Measurements from ENCODE around the gene PNMA8B.

The PNMA8B gene

GRCh38 chr19:46452186-46452585, 43.5 kb downstream of the PNMA8B start:
- DNase-seq (ENCODE audit: low read depth) = no peak

GRCh38 chr19:46451352-46451751, 44.3 kb downstream of the PNMA8B start:
- no peak for DNase-seq (ENCODE audit: low read depth)

GRCh38 chr19:46450737-46451136, 44.9 kb downstream of the PNMA8B start:
- DNase-seq (ENCODE audit: low read depth) = no peak

GRCh38 chr19:46449228-46449627, 46.4 kb downstream of the PNMA8B start:
- DNase-seq (ENCODE audit: low read depth) = no peak

GRCh38 chr19:46448601-46449000, 47.1 kb downstream of the PNMA8B start:
- DNase-seq (ENCODE audit: low read depth) = no peak

GRCh38 chr19:46447824-46448223, 47.8 kb downstream of the PNMA8B start:
- no peak for DNase-seq (ENCODE audit: low read depth)

GRCh38 chr19:46447006-46447405, 48.7 kb downstream of the PNMA8B start:
- DNase-seq (ENCODE audit: low read depth) = no peak

- DNase-seq (ENCODE audit: low read depth) = no peak
Measured at GRCh38 chr19:46446021-46446420, 49.6 kb downstream of the PNMA8B start.

- no peak for DNase-seq (ENCODE audit: low read depth)
Measured at GRCh38 chr19:46442808-46443450, 52.7 kb downstream of the PNMA8B start.

GRCh38 chr19:46441866-46442265, 53.8 kb downstream of the PNMA8B start:
- DNase-seq (ENCODE audit: low read depth) = no peak
